Mesothelial cell of epicardium (in vitro differentiated cells): ENCODE results near the gene CCDC158. TPM values are rescaled to one million over a fixed set of nuclear protein-coding genes. Genes with fewer than 3 reads are reported as not detected.

Experiments
- DNase-seq, 2 experiments: peaks; one replicate each; pipeline ENCODE4 v3.0.0; 2021; ENCODE audit warnings: low spot score in 2 of 2; ENCODE audit not compliant: unreplicated experiment in 2 of 2
- H3K27ac Mint-ChIP-seq: 2 replicates; pipeline ENCODE4 v1.8.0; 2021; ENCODE audit warnings: mixed read lengths
- H3K27me3 Mint-ChIP-seq: 2 replicates; pipeline ENCODE4 v1.8.0; 2021; ENCODE audit warnings: low read depth, mixed read lengths
- H3K36me3 Mint-ChIP-seq: 2 replicates; pipeline ENCODE4 v1.8.0; 2021; ENCODE audit warnings: mixed read lengths
- H3K4me1 Mint-ChIP-seq: 2 replicates; pipeline ENCODE4 v1.8.0; 2021; ENCODE audit warnings: mixed read lengths
- H3K4me3 Mint-ChIP-seq: 2 replicates; pipeline ENCODE4 v1.8.0; 2021; ENCODE audit warnings: mild to moderate bottlenecking, moderate library complexity, mixed read lengths
- H3K9me3 Mint-ChIP-seq: 2 replicates; pipeline ENCODE4 v1.8.0; 2021; ENCODE audit warnings: mixed read lengths
- total RNA-seq: library from RNA; stranded (reverse); gene quantifications from 3 replicates; pipeline ENCODE4 v1.2.1, GENCODE V29; 2021
- TF ChIP-seq, protein P1 (sequence below): fragments of 200-600 bp; sonication (generic); IDR thresholded peaks from one replicate; pipeline ENCODE4 v1.5.0; 2021; ENCODE audit warnings: antibody characterized with exemption; ENCODE audit not compliant: unreplicated experiment

Gene CCDC158
- total RNA-seq, 1 donor from 2014 or later: not detected

DNA sequence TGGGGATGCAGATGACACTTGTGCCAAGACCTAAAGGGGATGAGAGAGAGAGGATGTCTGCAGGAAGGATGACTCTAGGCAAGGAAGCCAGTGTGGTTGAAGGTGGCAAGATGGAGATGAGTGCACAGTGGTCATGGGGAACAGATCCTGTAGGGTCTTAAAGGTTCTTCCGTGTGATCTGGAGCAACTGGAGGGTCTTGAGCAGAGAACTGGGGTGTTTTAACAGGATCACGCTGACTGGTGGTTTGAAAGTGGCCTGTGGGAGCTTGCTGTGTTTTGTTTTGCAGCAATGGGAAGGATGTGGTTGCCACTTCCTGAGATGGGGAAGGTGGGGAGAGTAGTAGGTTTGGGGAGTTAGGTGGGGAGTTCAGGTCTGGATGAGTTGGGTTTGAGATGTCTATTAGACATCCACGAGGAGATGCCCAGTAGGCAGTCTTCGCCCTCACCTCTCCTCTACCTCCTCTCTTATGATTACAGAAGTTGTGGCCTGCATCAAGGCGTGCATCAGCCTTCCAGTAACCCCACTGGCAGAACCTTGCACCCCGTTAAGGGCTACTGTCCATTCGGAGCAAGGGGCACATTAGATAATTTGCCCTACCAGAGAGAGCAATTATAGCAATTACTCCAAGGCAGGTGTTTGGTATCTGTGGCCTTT lies 115.8 kb downstream of the CCDC158 start:
- H3K27ac Mint-ChIP-seq: no peak overlapping the region

DNA sequence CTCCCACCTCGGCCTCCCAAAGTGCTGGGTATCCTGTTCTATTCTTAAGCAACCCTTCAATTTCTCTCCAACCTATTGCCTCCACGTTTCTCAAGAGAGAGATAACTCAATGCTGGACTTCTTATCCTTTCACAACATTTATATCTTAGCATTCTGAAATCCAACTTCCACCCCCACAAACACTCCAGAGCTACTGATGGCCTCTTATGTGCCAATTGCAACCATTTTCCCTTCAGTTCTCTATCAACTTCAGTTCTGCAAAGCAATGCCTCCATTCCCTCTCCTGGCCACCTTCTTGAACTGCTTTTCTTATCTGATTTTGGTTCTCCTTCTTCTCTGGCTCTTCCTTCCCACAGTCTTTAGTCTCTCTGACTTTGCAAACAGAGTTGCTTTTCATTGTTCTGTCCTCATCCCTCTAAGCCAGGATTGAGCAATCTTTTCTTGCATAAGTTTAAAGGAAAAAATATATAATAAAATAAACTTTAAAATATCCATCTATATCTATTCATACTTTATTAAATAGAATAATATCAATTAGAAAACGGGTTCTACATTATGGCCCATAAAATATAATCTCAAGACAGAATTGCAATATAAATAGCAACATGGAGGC lies 118.0 kb downstream of the CCDC158 start:
- H3K36me3 Mint-ChIP-seq: peaks cover 1% of the 10 kb centered on the region
- TF ChIP-seq, protein P1, sequence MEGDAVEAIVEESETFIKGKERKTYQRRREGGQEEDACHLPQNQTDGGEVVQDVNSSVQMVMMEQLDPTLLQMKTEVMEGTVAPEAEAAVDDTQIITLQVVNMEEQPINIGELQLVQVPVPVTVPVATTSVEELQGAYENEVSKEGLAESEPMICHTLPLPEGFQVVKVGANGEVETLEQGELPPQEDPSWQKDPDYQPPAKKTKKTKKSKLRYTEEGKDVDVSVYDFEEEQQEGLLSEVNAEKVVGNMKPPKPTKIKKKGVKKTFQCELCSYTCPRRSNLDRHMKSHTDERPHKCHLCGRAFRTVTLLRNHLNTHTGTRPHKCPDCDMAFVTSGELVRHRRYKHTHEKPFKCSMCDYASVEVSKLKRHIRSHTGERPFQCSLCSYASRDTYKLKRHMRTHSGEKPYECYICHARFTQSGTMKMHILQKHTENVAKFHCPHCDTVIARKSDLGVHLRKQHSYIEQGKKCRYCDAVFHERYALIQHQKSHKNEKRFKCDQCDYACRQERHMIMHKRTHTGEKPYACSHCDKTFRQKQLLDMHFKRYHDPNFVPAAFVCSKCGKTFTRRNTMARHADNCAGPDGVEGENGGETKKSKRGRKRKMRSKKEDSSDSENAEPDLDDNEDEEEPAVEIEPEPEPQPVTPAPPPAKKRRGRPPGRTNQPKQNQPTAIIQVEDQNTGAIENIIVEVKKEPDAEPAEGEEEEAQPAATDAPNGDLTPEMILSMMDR: no peak
- H3K27ac Mint-ChIP-seq: peak overlapping the region; percentile 17
- DNase-seq: no peak
- H3K27me3 Mint-ChIP-seq: no peaks in the 10 kb centered on the region
- H3K4me1 Mint-ChIP-seq: peaks cover 25% of the 10 kb centered on the region
- H3K4me3 Mint-ChIP-seq: no peak overlapping the region
- peaks cover 15% of the 10 kb centered on the region for H3K9me3 Mint-ChIP-seq

More for the DNA sequence above, 115.8 kb downstream of the CCDC158 start:
- Mint-ChIP-seq H3K27me3 (no peaks in the 10 kb centered on the region), H3K4me3 (peak overlapping the region; percentile 88), H3K9me3 (no peaks in the 10 kb centered on the region), H3K4me1 (peaks cover 29% of the 10 kb centered on the region), H3K36me3 (peaks cover 8% of the 10 kb centered on the region)
- DNase-seq: no peak
- TF ChIP-seq, protein P1: no peak

DNA sequence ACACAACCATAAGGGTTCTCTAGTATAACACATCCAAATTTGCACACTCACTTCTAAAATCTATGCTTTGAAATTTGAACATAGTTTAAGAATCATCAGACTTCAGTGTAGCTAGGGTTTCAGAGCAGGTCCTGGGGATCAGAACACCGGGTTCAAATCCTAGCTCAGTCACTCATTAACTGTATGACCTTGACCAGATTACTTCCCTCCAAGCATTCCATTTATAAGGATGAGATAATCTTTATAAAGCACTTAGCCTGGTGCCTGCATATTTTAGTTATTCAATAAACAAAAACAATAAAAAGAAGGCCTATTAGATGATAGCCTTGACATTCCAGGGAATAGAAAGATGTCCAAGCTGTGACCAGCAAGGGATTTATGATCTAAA lies 119.2 kb downstream of the CCDC158 start:
- no peak for DNase-seq
- Mint-ChIP-seq H3K27ac (peak overlapping the region; percentile 94), H3K4me3 (no peak overlapping the region), H3K4me1 (peaks cover 20% of the 10 kb centered on the region), H3K9me3 (peaks cover 23% of the 10 kb centered on the region), H3K36me3 (peaks cover 5% of the 10 kb centered on the region), H3K27me3 (no peaks in the 10 kb centered on the region)
- TF ChIP-seq, protein P1: no peak

DNA sequence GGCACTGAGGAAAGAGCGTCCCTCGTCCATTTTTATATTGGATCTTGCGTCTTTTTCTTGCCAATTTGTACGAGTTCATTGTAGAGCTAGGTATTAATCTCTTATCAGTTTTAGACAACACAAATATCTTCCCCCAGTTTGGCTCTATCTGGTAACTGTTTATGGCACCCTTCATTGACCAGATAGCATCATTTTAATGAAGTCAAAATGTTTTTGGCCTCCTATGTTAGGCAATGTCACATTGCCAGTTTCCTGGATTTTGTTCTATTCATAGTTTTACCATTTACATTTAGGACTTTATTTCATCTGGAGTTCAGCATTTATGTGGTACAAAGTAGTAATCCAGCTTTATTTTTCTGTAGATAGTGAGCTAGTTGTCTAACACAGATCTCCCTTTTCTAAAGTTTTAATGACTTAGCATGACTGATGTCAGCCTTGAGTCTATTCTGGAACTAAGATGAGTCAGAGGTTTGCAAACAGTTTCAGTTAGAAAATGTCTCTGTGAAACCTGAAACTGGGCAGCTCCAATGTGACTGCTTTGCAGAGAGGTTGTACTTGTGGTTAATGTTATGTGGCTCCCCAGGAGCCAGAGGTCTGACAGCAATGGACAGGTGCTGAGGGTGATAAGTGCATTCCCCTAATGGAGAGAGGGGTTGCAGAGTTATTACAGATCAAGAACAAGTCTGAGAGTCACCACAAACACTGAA lies 119.7 kb downstream of the CCDC158 start:
- Mint-ChIP-seq H3K9me3 (peaks cover 27% of the 10 kb centered on the region), H3K27me3 (no peaks in the 10 kb centered on the region), H3K36me3 (peaks cover 5% of the 10 kb centered on the region), H3K27ac (peak overlapping the region; percentile 94), H3K4me1 (peaks cover 20% of the 10 kb centered on the region), H3K4me3 (no peak overlapping the region)
- TF ChIP-seq, protein P1: no peak
- no peak for DNase-seq

DNA sequence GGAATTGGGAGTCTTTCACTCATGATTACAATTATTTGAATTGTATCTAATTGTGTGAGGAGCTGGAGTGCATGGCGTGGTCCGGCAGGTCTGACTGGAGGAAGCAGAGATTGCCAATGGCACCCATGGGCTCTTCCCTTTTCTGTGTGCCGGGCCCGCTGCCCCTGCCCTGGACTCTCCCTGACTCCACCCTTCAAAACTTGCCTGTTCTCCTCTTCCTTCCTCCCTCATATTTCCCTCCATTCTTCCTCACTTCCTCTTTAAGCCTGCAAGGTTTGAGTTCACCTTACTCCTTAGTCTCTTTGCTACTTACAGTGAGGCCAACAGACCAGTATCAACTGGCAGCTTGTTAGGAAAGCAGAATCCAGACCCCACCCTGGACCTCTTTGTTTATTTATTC lies 120.9 kb downstream of the CCDC158 start:
- TF ChIP-seq, protein P1: no peak
- Mint-ChIP-seq H3K27ac (no peak overlapping the region), H3K4me1 (peaks cover 18% of the 10 kb centered on the region), H3K36me3 (peaks cover 5% of the 10 kb centered on the region), H3K27me3 (no peaks in the 10 kb centered on the region), H3K9me3 (peaks cover 33% of the 10 kb centered on the region), H3K4me3 (no peak overlapping the region)
- DNase-seq: no peak
